BJ (cell line): ENCODE measurements around the gene DNAH1. TPM values are rescaled to one million over a fixed set of nuclear protein-coding genes. Genes with fewer than 3 reads are reported as not detected.

ENCODE experiments used
- CTCF ChIA-PET: fragments of 350-600 bp; formaldehyde crosslinking; extraction: SDS; loops from one replicate; lab custom pipeline; 2021; ENCODE audit warnings: antibody characterized with exemption, inconsistent platforms; lab: Yijun Ruan, JAX
- POLR2A ChIA-PET: fragments of 300-600 bp; sonication (Branson Sonifier 250); formaldehyde crosslinking; extraction: SDS; loops from one replicate; lab custom pipeline; 2021; ENCODE audit warnings: antibody characterized with exemption; lab: Charles Lee
- DNase-seq: peaks from one replicate; pipeline ENCODE4 v3.0.0-alpha.2; 2011; ENCODE audit warnings: low read depth
- H3K27me3 ChIP-seq: 2 replicates; pipeline ENCODE4 v1.6.0; 2011; ENCODE audit warnings: low read length; ENCODE audit not compliant: control insufficient read depth, insufficient read depth
- H3K36me3 ChIP-seq: 2 replicates; pipeline ENCODE4 v1.5.1; 2011; ENCODE audit warnings: low read length; ENCODE audit not compliant: control insufficient read depth, insufficient read depth
- H3K4me3 ChIP-seq: 2 replicates; pipeline ENCODE4 v1.5.1; 2011; ENCODE audit warnings: low read depth, mild to moderate bottlenecking, control low read depth, low read length
- polyA plus RNA-seq: library from polyadenylated mRNA; depleted of rRNA; stranded (reverse); fragments of >200 nt; gene quantifications from 2 replicates; pipeline ENCODE4 v1.2.3, GENCODE V29; 2011
- TF ChIP-seq, protein P1 (sequence below): IDR thresholded peaks from 2 replicates; pipeline ENCODE4 v1.5.1; 2011; ENCODE audit warnings: low read depth, mild to moderate bottlenecking, control low read depth, inconsistent platforms, low read length, moderate library complexity; ENCODE audit not compliant: insufficient read depth

DNAH1 gene
- polyA plus RNA-seq, 1 experiment, result 4.8 TPM

DNA sequence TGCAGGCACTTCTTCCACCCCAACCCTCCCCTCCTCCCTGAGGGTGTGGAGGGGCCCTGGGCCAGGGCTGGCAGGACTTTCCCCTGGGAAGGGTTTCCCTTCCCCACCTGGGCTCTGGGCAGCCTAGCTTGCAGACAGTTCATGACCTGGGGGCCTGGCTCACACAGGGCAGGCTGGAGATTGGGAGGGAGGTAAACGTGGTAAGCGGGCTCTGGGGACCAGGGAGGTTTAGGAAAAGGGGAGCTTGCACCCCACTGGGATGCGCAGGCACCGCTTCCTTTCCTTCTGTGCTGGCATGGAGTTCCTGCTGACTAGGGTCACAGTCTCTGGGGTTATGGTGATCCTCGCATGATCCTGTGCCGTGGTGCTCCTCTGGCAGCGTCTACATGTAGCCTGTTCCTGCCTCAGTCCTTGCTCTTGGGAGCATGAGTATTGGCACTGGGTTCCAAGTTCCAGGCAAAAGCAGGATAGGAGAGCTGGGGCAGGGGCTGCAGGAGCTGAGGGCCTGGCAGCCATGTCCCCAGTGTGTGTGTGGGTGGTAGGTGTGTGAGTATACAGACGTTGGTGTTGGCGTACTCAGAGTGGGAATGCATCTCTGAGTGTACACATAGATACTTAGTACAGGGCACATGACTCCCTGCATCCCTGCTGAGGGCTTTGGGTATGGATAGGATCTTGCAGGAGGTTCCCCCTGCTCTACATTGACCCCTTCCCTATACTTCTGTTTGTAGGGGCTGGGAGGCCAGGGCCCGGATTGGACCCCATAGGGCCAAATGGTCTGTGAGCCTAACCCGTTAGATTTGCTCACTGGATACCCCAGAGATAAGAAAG is 21.6 kb upstream of the DNAH1 start:
- ChIA-PET POLR2A (interaction anchor here (0.6 kb wide), 1 partner anchor 111 kb away, joined by 3 read pairs; no protein-coding TSS in a partner anchor), CTCF (interaction anchor here (7.3 kb wide), 1 partner anchor 44 kb away, joined by 65 read pairs; no protein-coding TSS in a partner anchor)
- peaks cover 18% of the 10 kb centered on the region for H3K36me3 ChIP-seq
- no peaks in the 10 kb centered on the region for H3K27me3 ChIP-seq
- no peak overlapping the region for H3K4me3 ChIP-seq
- TF ChIP-seq, protein P1, sequence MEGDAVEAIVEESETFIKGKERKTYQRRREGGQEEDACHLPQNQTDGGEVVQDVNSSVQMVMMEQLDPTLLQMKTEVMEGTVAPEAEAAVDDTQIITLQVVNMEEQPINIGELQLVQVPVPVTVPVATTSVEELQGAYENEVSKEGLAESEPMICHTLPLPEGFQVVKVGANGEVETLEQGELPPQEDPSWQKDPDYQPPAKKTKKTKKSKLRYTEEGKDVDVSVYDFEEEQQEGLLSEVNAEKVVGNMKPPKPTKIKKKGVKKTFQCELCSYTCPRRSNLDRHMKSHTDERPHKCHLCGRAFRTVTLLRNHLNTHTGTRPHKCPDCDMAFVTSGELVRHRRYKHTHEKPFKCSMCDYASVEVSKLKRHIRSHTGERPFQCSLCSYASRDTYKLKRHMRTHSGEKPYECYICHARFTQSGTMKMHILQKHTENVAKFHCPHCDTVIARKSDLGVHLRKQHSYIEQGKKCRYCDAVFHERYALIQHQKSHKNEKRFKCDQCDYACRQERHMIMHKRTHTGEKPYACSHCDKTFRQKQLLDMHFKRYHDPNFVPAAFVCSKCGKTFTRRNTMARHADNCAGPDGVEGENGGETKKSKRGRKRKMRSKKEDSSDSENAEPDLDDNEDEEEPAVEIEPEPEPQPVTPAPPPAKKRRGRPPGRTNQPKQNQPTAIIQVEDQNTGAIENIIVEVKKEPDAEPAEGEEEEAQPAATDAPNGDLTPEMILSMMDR, result no peak
- DNase-seq, result no peak

DNA sequence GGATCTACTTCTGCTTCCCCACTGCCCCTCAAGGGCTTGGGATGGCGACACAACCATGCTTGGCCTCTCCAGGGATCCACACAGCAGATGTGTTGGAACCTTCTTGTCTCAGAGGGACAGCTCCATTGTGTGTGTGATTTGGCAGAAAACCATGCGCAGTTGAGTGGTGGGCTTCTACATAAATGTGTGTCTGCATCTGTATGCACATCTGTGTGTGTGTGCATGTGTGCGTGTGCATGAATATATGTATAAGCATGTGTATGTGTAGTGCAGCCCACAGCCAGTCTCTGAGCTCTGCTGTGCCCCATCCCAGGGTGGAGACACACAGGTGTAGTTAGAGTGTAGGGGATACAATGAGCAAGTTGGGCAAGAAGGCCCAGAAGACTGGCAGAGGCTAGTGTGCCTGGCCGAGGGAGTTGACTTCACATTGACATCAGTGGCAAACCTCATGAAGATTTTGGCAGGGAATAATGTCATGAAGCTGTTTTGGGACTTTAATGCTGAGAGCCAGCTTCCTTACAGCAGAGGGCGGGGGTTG is 20.4 kb upstream of the DNAH1 start:
- DNase-seq, result no peak
- H3K4me3 ChIP-seq, result no peak overlapping the region
- TF ChIP-seq, protein P1, result no peak
- H3K27me3 ChIP-seq, result no peaks in the 10 kb centered on the region
- POLR2A ChIA-PET, result interaction anchor here (1.0 kb wide), 1 partner anchor 9 kb away, joined by 3 read pairs; no protein-coding TSS in a partner anchor
- CTCF ChIA-PET, result interaction anchor here (1.5 to 7.3 kb wide), 2 partner anchors 8 to 43 kb away, joined by 8 to 65 read pairs; partner anchors contain the start of gene GLYCTK
- peaks cover 18% of the 10 kb centered on the region for H3K36me3 ChIP-seq

DNA sequence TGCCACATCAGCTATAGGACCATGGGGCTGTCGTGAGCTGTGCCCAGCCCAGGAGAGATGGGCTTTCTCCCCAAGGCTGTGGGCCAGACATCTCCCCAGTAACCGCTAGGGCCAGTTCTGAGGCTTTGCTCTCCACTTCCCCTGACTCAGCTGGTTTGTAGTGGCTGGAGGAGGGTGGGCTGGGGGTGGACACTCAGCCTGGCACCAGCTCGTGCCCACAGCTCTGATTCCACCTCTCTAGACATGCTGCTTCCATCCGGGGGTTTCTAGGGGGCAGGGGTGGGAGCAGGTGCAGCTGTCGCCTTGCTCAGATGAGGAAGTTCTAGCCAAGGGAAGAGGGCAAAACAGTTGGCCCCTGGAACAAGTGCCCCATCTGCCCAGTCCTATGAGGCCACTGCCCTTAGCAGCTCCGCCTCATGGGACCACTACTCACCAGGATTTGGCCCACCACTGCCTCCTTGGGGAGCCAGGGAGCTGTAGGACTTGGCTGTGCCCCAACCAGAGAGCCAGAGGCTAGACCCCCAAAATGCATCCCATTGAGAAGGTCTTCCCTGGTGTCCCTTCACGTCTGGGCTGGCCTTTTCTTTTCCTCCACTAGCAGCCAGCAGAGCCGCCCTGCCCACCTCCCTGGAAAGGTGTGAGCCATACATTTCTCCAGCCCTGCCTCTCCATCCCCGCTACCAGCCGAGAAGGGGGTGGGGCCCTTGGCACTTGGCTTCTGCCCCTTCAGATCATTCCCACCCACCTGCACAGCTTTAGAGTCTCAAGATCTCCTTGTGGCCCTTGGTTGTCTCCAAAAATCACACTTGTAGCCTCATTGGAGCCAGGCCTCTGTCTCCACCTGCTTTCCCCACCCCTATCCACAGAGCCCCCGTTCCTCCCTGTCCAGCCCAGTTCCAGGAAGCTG is 18.6 kb upstream of the DNAH1 start:
- Histone ChIP-seq H3K27me3 (no peaks in the 10 kb centered on the region), H3K36me3 (peaks cover 6% of the 10 kb centered on the region; the same call in 1 of the 2 replicates), H3K4me3 (no peak overlapping the region)
- POLR2A ChIA-PET, result no interaction called here
- CTCF ChIA-PET, result interaction anchor here (0.8 to 4.1 kb wide), 3 partner anchors 9 to 42 kb away, joined by 3 to 23 read pairs (median 11); partner anchors contain the start of gene GLYCTK
- no peak for DNase-seq
- TF ChIP-seq, protein P1, result no peak

DNA sequence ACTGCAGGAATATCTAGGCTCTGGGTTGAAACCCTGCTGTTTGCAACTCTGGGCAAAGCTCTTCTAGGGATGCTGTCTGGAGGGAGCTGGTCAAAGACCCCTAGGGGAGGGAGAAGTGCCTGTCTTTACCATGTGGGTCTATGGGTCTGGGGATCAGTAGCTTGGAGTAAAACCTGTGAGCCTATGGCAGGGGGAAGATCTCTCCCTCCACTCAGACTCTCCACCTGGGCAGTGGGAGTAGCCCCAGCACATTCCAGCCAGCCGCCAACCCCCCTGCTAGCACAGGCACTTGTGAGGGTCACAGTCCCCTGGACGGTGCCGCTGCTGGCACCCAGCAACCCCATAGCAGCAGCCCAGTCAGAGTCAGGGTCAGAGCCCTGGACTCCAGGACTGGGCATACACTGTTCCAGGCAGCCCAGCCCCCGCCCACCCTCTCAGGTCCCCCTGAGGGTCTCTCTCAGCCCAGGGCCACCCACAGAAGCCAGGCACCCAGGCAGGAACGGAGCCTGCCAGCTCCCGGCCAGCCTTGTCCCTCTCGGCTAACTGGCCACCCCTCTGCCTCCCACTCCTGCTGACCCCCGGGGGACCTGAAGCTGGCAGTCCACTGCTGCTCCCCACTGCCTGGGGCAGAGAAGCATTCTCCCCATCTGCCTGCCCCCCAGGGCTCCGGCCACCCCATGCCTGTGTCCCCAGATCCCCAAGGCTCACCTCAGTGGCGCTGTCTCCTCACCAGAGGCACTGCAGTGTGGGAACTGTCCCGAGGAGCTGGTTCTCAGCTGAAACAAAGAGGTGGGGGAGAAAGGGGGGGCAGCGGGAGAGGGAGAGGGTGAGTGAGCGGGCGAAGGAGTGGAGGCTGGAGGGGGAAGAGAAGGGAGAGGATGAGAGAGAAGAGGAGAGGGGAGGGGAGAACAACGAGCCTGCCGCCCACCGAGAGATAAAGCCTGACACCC is 17.7 kb upstream of the DNAH1 start:
- ChIA-PET POLR2A (no interaction called here), CTCF (interaction anchor here (3.1 to 4.1 kb wide), 2 partner anchors 10 to 41 kb away, joined by 11 to 23 read pairs; partner anchors contain the start of gene GLYCTK)
- DNase-seq, result no peak
- TF ChIP-seq, protein P1, result no peak
- no peak overlapping the region for H3K4me3 ChIP-seq
- H3K27me3 ChIP-seq, result no peaks in the 10 kb centered on the region
- peaks cover 1% of the 10 kb centered on the region; the same call in 1 of the 2 replicates for H3K36me3 ChIP-seq
